ENCODE data around the gene ECE1.
"Not testable (repeated sequence)": the region's sequence is repeated elsewhere in the genome, so short reads cannot be mapped to it uniquely, and the experiment has no call there.

ECE1 gene

DNA sequence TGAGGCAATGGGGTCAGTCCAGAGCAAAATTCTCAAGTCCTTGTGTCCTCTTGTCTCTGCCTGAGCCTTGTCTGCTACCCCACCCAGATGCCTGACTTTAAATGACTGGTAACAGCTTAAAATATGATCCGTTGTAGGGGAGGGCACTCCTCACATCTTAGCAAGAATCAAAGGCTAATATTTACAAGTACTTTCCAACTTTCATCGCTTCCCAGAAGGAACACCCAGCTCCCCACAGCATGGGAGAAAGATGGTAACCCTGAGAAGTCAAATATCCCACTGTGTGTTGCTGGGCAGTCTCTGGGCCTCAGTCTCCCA lies 5.2 kb downstream of the ECE1 start:
- FAIRE-seq (no peak), DNase-seq (ENCODE audit: insufficient read length, low spot score) (no peak)
- TF ChIP-seq TAF1 (IDR thresholded peaks at IDR 0.05; ENCODE audit: low read depth, low read length): no peak

- no peak for FAIRE-seq
Observed at GRCh38 chr1:21284206-21285054, 5.8 kb downstream of the ECE1 start.

DNA sequence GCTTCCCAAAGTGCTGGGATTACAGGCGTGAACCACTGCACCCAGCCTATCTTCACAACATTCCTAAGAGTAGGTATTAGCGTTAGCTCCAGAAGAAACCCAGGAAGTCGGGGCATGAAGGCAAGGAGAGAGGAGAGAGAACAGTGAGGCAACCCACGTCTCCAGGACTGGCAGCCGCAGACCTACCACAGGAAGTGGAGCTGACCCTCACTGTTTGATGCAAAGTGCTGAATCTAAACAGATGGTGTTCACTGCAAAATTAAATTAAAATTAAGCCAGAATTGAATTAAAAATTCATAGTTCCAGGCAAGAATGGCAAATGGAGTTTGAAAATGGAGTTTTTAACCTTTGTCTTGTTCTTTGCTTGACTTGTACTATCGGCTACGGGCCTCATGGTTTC lies 6.7 kb downstream of the ECE1 start:
- no peak for FAIRE-seq

More at GRCh38 chr1:21284206-21285054, 5.8 kb downstream of the ECE1 start:
- no peak for DNase-seq (ENCODE audit: insufficient read length, low spot score)
- TF ChIP-seq POU2F2 (IDR thresholded peaks at IDR 0.05; ENCODE audit: low read depth, low read length) (no peak), TAF1 (IDR thresholded peaks at IDR 0.05; ENCODE audit: low read depth, low read length) (no peak), SPI1 (IDR thresholded peaks at IDR 0.05; ENCODE audit: low read depth, low read length) (no peak), POLR2AphosphoS5 (IDR thresholded peaks at IDR 0.05; ENCODE audit: low read depth, low read length) (no peak), POLR2A (IDR thresholded peaks at IDR 0.05; ENCODE audit: low read depth, low read length) (no peak), PAX5 (IDR thresholded peaks at IDR 0.05; ENCODE audit: insufficient read depth, low read length, severe bottlenecking) (no peak)

GRCh38 chr1:21282020-21282419 lies 8.2 kb downstream of the ECE1 start:
- not testable (repeated sequence) for DNase-seq (ENCODE audit: insufficient read length, low spot score); FAIRE-seq

More for the DNA sequence above, 6.7 kb downstream of the ECE1 start:
- TF ChIP-seq SPI1 (IDR thresholded peaks at IDR 0.05; ENCODE audit: low read depth, low read length) (no peak), POLR2A (IDR thresholded peaks at IDR 0.05; ENCODE audit: low read depth, low read length) (no peak), PAX5 (IDR thresholded peaks at IDR 0.05; ENCODE audit: insufficient read depth, low read length, severe bottlenecking) (no peak)
- no peak for DNase-seq (ENCODE audit: insufficient read length, low spot score)

DNA sequence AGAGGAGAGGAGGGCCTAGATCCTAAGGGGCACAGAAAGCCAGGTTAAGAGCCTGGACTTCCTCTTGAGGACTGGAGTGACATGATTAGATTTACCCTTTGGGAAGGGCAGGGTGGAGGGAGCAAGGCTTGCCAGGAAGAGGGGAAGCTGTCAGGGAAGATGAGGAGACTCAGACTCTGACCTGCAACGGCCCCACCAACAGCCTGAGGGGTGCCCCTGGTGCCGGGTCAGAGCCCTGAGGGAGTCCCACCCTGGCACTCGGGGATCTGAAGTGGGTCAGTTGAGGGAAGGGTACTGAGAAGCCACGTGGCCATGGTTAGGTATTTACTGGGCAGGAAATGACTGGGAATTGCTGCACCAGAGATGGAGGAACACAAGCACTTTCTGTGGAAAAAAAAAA lies 9.8 kb downstream of the ECE1 start:
- FAIRE-seq (no peak), DNase-seq (ENCODE audit: insufficient read length, low spot score) (no peak)
- TF ChIP-seq TAF1 (IDR thresholded peaks at IDR 0.05; ENCODE audit: low read depth, low read length) (no peak), POLR2A (IDR thresholded peaks at IDR 0.05; ENCODE audit: low read depth, low read length) (no peak), POLR2AphosphoS5 (IDR thresholded peaks at IDR 0.05; ENCODE audit: low read depth, low read length) (no peak), SPI1 (IDR thresholded peaks at IDR 0.05; ENCODE audit: low read depth, low read length) (no peak), POU2F2 (IDR thresholded peaks at IDR 0.05; ENCODE audit: low read depth, low read length) (no peak), PAX5 (IDR thresholded peaks at IDR 0.05; ENCODE audit: insufficient read depth, low read length, severe bottlenecking) (no peak)

- TF ChIP-seq POU2F2 (IDR thresholded peaks at IDR 0.05; ENCODE audit: low read depth, low read length) (no peak), PAX5 (IDR thresholded peaks at IDR 0.05; ENCODE audit: insufficient read depth, low read length, severe bottlenecking) (no peak), SPI1 (IDR thresholded peaks at IDR 0.05; ENCODE audit: low read depth, low read length) (0 out of 2 replicates have a peak, but pooled peaks have one; percentile 26), POLR2A (IDR thresholded peaks at IDR 0.05; ENCODE audit: low read depth, low read length) (no peak), POLR2AphosphoS5 (IDR thresholded peaks at IDR 0.05; ENCODE audit: low read depth, low read length) (no peak)
- FAIRE-seq: no peak
Observed at GRCh38 chr1:21280011-21280471, 10.2 kb downstream of the ECE1 start.

DNA sequence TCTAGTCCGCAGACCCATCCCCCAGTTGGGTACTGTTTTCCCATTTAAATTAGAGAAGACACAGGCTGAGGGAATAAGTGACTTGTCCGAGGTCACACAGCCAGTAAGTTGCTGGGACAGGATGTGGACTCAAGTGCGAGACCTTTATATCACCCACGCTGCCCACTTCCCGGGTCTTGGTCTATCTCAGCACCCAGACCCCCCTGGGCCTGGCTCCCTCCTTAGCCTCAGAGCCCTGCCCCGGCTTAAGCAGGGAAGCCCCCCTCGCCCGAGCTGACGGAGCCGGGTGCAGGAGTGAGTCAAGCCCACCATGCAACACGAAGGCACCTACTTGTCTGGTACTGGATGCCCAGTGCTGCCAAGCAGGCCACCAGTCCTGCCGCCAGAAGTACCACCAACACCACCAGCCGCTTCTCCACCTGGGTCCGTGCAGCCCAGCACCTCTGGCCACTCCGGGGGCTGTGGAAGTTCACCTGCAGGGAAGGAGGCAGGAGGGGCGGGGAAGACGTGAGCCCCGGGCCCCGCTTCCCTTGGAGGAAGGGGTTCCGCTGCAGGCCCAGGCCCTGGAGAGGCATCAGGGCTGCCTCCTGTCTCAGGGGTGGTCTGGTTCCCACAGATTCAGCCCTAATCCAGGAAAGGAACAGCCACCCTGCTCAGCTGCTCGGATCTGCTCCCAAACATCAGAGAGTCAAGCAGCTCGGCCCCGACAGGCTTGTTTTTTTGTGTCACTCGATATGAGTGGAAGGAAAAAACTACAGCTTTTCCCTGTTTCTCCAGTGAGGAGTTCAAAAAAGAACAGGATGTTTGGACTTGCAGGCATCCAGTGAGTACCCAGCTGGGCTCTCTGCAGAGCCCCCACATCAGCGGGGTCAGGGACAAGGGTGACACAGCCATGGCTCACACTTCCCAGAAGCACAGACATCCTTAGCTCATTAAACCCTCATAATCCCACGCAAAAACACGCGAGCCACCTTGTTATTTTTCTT lies 11.1 kb downstream of the ECE1 start:
- FAIRE-seq (no peak), DNase-seq (ENCODE audit: insufficient read length, low spot score) (no peak)
- TF ChIP-seq POLR2AphosphoS5 (IDR thresholded peaks at IDR 0.05; ENCODE audit: low read depth, low read length) (no peak), POU2F2 (IDR thresholded peaks at IDR 0.05; ENCODE audit: low read depth, low read length) (no peak), TAF1 (IDR thresholded peaks at IDR 0.05; ENCODE audit: low read depth, low read length) (no peak), POLR2A (IDR thresholded peaks at IDR 0.05; ENCODE audit: low read depth, low read length) (no peak), PAX5 (IDR thresholded peaks at IDR 0.05; ENCODE audit: insufficient read depth, low read length, severe bottlenecking) (no peak), SPI1 (IDR thresholded peaks at IDR 0.05; ENCODE audit: low read depth, low read length) (no peak)

More at GRCh38 chr1:21280011-21280471, 10.2 kb downstream of the ECE1 start:
- DNase-seq (ENCODE audit: insufficient read length, low spot score): no peak

DNA sequence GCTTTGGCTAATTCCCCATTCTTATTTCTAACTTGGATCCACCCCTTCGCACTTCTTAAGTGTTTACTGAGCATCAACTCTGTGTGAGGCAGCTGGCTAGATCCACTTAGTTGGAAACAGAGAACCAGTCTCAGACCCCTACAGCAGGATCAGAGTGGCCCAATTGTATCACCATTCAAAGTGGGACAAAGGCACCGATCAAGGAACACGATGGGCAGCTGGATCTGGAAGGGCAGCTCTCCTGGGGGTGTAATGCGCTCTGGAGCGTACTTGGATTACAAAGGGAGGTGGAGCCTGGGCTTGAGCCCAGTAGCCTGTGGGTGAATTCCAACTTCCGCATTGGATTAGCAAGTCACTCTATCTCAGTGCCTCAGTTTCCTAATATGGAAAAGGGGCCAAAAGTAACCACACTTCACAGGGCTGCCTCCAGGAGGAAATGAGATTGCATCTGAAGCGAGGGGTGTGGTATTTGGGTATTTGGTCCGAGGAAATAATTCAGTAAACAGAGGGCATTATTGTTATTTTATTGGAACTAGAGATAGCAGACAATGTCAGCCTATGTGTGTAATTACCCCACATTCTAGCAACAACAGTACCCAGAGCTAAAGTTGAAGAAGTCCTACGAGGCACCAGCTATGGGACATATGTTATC lies 11.9 kb downstream of the ECE1 start:
- no peak for TF ChIP-seq TAF1 (IDR thresholded peaks at IDR 0.05; ENCODE audit: low read depth, low read length)
- no peak for TF ChIP-seq POU2F2 (IDR thresholded peaks at IDR 0.05; ENCODE audit: low read depth, low read length)
- TF ChIP-seq POLR2A (IDR thresholded peaks at IDR 0.05; ENCODE audit: low read depth, low read length): no peak
- no peak for TF ChIP-seq PAX5 (IDR thresholded peaks at IDR 0.05; ENCODE audit: insufficient read depth, low read length, severe bottlenecking)
- no peak for TF ChIP-seq POLR2AphosphoS5 (IDR thresholded peaks at IDR 0.05; ENCODE audit: low read depth, low read length)
- TF ChIP-seq SPI1 (IDR thresholded peaks at IDR 0.05; ENCODE audit: low read depth, low read length): no peak
- DNase-seq (ENCODE audit: insufficient read length, low spot score): no peak
- no peak for FAIRE-seq

DNA sequence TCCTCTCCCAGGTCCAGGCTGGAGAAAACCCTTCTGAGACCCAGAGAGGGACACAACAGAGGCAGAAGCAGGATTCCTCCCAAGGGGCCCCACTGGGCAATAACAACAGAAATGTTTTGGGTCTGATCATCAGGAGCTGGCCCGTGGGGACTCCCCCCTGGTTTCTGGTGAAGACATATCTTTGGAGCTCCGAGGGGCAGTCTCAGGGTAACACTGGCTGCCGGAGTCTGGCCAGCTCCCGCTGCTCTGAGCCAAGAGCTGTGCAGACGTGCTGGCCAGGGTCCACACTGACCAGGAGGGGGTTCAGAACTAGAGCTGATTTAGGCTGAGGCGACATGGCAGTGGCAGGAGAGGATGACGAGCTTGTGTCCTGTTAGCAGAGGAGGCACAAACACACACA lies 13.1 kb downstream of the ECE1 start:
- no peak for TF ChIP-seq POLR2AphosphoS5 (IDR thresholded peaks at IDR 0.05; ENCODE audit: low read depth, low read length)
- TF ChIP-seq SPI1 (IDR thresholded peaks at IDR 0.05; ENCODE audit: low read depth, low read length): no peak
- no peak for TF ChIP-seq POU2F2 (IDR thresholded peaks at IDR 0.05; ENCODE audit: low read depth, low read length)
- no peak for TF ChIP-seq TAF1 (IDR thresholded peaks at IDR 0.05; ENCODE audit: low read depth, low read length)
- no peak for TF ChIP-seq PAX5 (IDR thresholded peaks at IDR 0.05; ENCODE audit: insufficient read depth, low read length, severe bottlenecking)
- no peak for TF ChIP-seq POLR2A (IDR thresholded peaks at IDR 0.05; ENCODE audit: low read depth, low read length)
- FAIRE-seq (no peak), DNase-seq (ENCODE audit: insufficient read length, low spot score) (no peak)
